ENCODE results near the gene TMEM225B.

TMEM225B gene

DNA sequence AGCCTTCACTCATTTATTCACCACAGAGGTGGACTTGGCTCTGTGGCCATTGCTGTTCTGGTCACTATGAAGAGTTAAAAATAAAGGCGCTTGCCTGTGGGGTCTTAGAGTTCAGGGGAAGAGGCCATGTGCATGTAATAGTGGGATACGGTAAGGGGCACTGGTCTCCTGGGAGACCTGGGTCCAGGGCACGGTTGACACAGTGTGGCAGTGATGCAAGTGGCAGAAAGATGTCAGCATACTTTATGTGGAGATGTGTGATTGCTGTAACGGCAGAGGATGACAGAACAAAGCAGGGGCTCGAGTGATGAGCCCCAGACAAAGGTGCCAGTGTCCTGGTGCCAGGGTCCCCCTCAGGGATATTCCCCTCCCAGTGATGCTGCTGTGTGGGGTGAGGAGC, 27.3 kb downstream of the TMEM225B start:
- ATAC-seq = no peak
- no peak for TF ChIP-seq RARB (CRISPR knock-in tag; IDR thresholded peaks at IDR 0.05)
- no peak for TF ChIP-seq BACH2 (CRISPR knock-in tag; IDR thresholded peaks at IDR 0.05; ENCODE audit: borderline replicate concordance)
- TF ChIP-seq, protein P1, sequence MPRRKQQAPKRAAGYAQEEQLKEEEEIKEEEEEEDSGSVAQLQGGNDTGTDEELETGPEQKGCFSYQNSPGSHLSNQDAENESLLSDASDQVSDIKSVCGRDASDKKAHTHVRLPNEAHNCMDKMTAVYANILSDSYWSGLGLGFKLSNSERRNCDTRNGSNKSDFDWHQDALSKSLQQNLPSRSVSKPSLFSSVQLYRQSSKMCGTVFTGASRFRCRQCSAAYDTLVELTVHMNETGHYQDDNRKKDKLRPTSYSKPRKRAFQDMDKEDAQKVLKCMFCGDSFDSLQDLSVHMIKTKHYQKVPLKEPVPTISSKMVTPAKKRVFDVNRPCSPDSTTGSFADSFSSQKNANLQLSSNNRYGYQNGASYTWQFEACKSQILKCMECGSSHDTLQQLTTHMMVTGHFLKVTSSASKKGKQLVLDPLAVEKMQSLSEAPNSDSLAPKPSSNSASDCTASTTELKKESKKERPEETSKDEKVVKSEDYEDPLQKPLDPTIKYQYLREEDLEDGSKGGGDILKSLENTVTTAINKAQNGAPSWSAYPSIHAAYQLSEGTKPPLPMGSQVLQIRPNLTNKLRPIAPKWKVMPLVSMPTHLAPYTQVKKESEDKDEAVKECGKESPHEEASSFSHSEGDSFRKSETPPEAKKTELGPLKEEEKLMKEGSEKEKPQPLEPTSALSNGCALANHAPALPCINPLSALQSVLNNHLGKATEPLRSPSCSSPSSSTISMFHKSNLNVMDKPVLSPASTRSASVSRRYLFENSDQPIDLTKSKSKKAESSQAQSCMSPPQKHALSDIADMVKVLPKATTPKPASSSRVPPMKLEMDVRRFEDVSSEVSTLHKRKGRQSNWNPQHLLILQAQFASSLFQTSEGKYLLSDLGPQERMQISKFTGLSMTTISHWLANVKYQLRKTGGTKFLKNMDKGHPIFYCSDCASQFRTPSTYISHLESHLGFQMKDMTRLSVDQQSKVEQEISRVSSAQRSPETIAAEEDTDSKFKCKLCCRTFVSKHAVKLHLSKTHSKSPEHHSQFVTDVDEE (CRISPR knock-in tag; IDR thresholded peaks at IDR 0.05) = no peak
- TF ChIP-seq, protein P2, sequence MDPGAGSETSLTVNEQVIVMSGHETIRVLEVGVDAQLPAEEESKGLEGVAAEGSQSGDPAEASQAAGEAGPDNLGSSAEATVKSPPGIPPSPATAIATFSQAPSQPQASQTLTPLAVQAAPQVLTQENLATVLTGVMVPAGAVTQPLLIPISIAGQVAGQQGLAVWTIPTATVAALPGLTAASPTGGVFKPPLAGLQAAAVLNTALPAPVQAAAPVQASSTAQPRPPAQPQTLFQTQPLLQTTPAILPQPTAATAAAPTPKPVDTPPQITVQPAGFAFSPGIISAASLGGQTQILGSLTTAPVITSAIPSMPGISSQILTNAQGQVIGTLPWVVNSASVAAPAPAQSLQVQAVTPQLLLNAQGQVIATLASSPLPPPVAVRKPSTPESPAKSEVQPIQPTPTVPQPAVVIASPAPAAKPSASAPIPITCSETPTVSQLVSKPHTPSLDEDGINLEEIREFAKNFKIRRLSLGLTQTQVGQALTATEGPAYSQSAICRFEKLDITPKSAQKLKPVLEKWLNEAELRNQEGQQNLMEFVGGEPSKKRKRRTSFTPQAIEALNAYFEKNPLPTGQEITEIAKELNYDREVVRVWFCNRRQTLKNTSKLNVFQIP (CRISPR knock-in tag; IDR thresholded peaks at IDR 0.05; ENCODE audit: borderline replicate concordance, low read depth) = no peak
- TF ChIP-seq ZNF8 (CRISPR knock-in tag; IDR thresholded peaks at IDR 0.05) = no peak
- TF ChIP-seq ISL1 (CRISPR knock-in tag; IDR thresholded peaks at IDR 0.05) = no peak
- no peak for TF ChIP-seq TOX (CRISPR knock-in tag; IDR thresholded peaks at IDR 0.05; ENCODE audit: borderline replicate concordance)
- TF ChIP-seq, protein P3, sequence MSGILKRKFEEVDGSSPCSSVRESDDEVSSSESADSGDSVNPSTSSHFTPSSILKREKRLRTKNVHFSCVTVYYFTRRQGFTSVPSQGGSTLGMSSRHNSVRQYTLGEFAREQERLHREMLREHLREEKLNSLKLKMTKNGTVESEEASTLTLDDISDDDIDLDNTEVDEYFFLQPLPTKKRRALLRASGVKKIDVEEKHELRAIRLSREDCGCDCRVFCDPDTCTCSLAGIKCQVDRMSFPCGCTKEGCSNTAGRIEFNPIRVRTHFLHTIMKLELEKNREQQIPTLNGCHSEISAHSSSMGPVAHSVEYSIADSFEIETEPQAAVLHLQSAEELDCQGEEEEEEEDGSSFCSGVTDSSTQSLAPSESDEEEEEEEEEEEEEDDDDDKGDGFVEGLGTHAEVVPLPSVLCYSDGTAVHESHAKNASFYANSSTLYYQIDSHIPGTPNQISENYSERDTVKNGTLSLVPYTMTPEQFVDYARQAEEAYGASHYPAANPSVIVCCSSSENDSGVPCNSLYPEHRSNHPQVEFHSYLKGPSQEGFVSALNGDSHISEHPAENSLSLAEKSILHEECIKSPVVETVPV (CRISPR knock-in tag; IDR thresholded peaks at IDR 0.05) = no peak
- TF ChIP-seq OSR1 (CRISPR knock-in tag; IDR thresholded peaks at IDR 0.05) = no peak
- TF ChIP-seq TCF4 (CRISPR knock-in tag; IDR thresholded peaks at IDR 0.05; ENCODE audit: borderline replicate concordance) = no peak
- no peak for TF ChIP-seq PPARA (CRISPR knock-in tag; IDR thresholded peaks at IDR 0.05; ENCODE audit: borderline replicate concordance)
- TF ChIP-seq, protein P4, sequence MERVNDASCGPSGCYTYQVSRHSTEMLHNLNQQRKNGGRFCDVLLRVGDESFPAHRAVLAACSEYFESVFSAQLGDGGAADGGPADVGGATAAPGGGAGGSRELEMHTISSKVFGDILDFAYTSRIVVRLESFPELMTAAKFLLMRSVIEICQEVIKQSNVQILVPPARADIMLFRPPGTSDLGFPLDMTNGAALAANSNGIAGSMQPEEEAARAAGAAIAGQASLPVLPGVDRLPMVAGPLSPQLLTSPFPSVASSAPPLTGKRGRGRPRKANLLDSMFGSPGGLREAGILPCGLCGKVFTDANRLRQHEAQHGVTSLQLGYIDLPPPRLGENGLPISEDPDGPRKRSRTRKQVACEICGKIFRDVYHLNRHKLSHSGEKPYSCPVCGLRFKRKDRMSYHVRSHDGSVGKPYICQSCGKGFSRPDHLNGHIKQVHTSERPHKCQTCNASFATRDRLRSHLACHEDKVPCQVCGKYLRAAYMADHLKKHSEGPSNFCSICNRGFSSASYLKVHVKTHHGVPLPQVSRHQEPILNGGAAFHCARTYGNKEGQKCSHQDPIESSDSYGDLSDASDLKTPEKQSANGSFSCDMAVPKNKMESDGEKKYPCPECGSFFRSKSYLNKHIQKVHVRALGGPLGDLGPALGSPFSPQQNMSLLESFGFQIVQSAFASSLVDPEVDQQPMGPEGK (CRISPR knock-in tag; IDR thresholded peaks at IDR 0.05; ENCODE audit: borderline replicate concordance) = no peak
- no peak for TF ChIP-seq ARNTL (CRISPR knock-in tag; IDR thresholded peaks at IDR 0.05; ENCODE audit: borderline replicate concordance, low read depth)
- TF ChIP-seq, protein P5, sequence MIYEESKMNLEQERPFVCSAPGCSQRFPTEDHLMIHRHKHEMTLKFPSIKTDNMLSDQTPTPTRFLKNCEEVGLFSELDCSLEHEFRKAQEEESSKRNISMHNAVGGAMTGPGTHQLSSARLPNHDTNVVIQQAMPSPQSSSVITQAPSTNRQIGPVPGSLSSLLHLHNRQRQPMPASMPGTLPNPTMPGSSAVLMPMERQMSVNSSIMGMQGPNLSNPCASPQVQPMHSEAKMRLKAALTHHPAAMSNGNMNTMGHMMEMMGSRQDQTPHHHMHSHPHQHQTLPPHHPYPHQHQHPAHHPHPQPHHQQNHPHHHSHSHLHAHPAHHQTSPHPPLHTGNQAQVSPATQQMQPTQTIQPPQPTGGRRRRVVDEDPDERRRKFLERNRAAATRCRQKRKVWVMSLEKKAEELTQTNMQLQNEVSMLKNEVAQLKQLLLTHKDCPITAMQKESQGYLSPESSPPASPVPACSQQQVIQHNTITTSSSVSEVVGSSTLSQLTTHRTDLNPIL (CRISPR knock-in tag; IDR thresholded peaks at IDR 0.05; ENCODE audit: low read depth) = no peak

DNA sequence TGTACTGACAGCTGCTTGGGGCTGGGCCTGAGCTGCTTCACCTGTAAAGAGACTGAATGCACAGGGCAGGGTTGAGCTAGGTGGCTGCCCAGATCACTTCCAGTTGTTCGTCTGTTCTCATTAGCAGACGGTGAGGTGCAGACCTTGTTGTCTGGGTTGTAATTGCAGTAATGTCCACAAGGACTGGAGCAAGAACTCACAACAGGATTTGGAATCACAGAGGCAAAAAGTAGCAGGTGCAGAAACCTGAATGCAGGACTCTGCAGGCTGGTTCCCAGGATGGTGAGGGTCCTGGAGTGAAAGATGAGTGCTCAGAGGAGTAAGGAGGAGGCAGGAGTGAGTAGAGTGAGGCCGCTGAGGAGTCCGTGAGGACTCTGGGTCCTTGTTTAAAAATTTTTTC, 27.9 kb downstream of the TMEM225B start:
- no peak for ATAC-seq
- no peak for TF ChIP-seq TOX (CRISPR knock-in tag; IDR thresholded peaks at IDR 0.05; ENCODE audit: borderline replicate concordance)
- TF ChIP-seq, protein P2 (CRISPR knock-in tag; IDR thresholded peaks at IDR 0.05; ENCODE audit: borderline replicate concordance, low read depth) = no peak
- TF ChIP-seq, protein P1 (CRISPR knock-in tag; IDR thresholded peaks at IDR 0.05) = no peak
- TF ChIP-seq, protein P3 (CRISPR knock-in tag; IDR thresholded peaks at IDR 0.05) = no peak
